Testis (tissue), 2 donors: ENCODE results near the gene TIGD4.

Experiments used
- CTCF ChIP-seq, 3 experiments: fragments of 450-650 bp in 2 of 3; fragments of 200-600 bp in 1 of 3; sonication (generic) in 1 of 3; IDR thresholded peaks; one replicate each; pipeline ENCODE4 v1.5.1; 2016 to 2019; ENCODE audit warnings: antibody characterized with exemption in 3 of 3, mild to moderate bottlenecking in 2 of 3, moderate library complexity in 1 of 3
- POLR2A ChIP-seq: fragments of 450-650 bp; IDR thresholded peaks from one replicate; pipeline ENCODE4 v1.6.1; 2017; ENCODE audit warnings: antibody characterized with exemption, mild to moderate bottlenecking, moderate library complexity

DNA sequence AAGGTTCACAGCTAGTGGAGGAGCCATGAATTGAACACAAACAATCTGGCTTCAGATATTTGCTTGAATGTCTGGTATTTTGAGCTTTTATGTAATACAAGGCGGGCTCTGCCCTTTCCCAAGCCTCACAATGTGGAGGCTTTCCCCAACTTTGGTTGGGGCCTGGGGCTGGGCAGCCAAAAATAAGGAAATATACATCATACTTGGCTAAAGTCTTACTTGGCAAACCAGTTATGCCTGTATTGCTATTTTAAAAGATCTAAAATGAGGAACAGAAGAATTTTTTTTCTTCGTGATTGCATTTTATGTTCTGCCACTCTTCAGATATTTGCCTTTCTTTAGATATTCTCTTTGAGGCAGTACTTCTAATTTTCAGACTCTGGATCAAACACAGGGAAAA lies 26.3 kb upstream of the TIGD4 start:
- TF ChIP-seq CTCF (IDR thresholded peaks at IDR 0.05) (no peak), POLR2A (no peak)
